Activated CD8-positive, alpha-beta memory T cell treated with anti-CD3 and anti-CD28 coated beads for 36 hours (primary cell): ENCODE measurements around the gene ULBP3. TPM values are rescaled to one million over a fixed set of nuclear protein-coding genes. Genes with fewer than 3 reads are reported as not detected.
"Not testable (repeated sequence)": the region's sequence is repeated elsewhere in the genome, so short reads cannot be mapped to it uniquely, and the experiment has no call there.

Source experiments
- CTCF ChIA-PET: fragments of 350-600 bp; sonication (Branson Sonifier 250); formaldehyde crosslinking; loops from one replicate; lab custom pipeline; 2021; ENCODE audit warnings: antibody characterized with exemption; lab: Charles Lee
- POLR2A ChIA-PET: fragments of 350-600 bp; sonication (Branson Sonifier 250); formaldehyde crosslinking; loops from one replicate; lab custom pipeline; 2021; ENCODE audit warnings: antibody characterized with exemption; lab: Charles Lee
- total RNA-seq, 2 experiments: library from RNA; stranded (reverse); gene quantifications; one replicate each; pipeline ENCODE4 v1.2.3, GENCODE V29; 2021

The ULBP3 gene
- total RNA-seq, 2 experiments from 2014 or later = 0.78 to 1.0 TPM

GRCh38 chr6:150081702-150082101 lies 12.8 kb upstream of the ULBP3 start:
- CTCF ChIA-PET = interaction anchor here (0.6 to 0.7 kb wide), 2 partner anchors 18 to 60 kb away, joined by 3 read pairs; no protein-coding TSS in a partner anchor
- POLR2A ChIA-PET = no interaction called here

- CTCF ChIA-PET = interaction anchor here (0.9 to 7.3 kb wide), 9 partner anchors 9 to 735 kb away, joined by 3 to 54 read pairs (median 4); no protein-coding TSS in a partner anchor
- POLR2A ChIA-PET = no interaction called here
These were observed 10.7 kb upstream of the ULBP3 start for GRCh38 chr6:150079604-150080003.

- CTCF ChIA-PET = interaction anchor here (0.7 to 7.3 kb wide), 2 partner anchors 16 to 316 kb away, joined by 3 to 54 read pairs; no protein-coding TSS in a partner anchor
These were observed 9.9 kb upstream of the ULBP3 start for GRCh38 chr6:150078788-150079187.

GRCh38 chr6:150076196-150076893 lies 7.4 kb upstream of the ULBP3 start:
- POLR2A ChIA-PET = no interaction called here
- CTCF ChIA-PET = interaction anchor here (0.6 to 7.3 kb wide), 2 partner anchors 18 to 318 kb away, joined by 3 to 54 read pairs; no protein-coding TSS in a partner anchor

More at GRCh38 chr6:150078788-150079187, 9.9 kb upstream of the ULBP3 start:
- POLR2A ChIA-PET = no interaction called here

- ChIA-PET CTCF (interaction anchor here (7.3 kb wide), 1 partner anchor 320 kb away, joined by 54 read pairs; no protein-coding TSS in a partner anchor), POLR2A (no interaction called here)
These were observed 6.1 kb upstream of the ULBP3 start for GRCh38 chr6:150075034-150075421.

- CTCF ChIA-PET = interaction anchor here (7.3 kb wide), 1 partner anchor 320 kb away, joined by 54 read pairs; no protein-coding TSS in a partner anchor
- POLR2A ChIA-PET = not testable (repeated sequence)
These were observed 5.6 kb upstream of the ULBP3 start for GRCh38 chr6:150074396-150075033.

GRCh38 chr6:150072201-150072600 lies 3.3 kb upstream of the ULBP3 start:
- CTCF ChIA-PET = interaction anchor here (0.6 to 1.9 kb wide), 3 partner anchors 17 to 324 kb away, joined by 3 to 4 read pairs (median 3); no protein-coding TSS in a partner anchor

GRCh38 chr6:150070236-150070818 lies 1.4 kb upstream of the ULBP3 start:
- CTCF ChIA-PET = interaction anchor here (0.7 to 1.6 kb wide), 9 partner anchors 10 to 744 kb away, joined by 3 to 10 read pairs (median 4); partner anchors contain the start of gene ULBP2
- POLR2A ChIA-PET = no interaction called here

More at GRCh38 chr6:150072201-150072600, 3.3 kb upstream of the ULBP3 start:
- POLR2A ChIA-PET = no interaction called here

GRCh38 chr6:150069706-150070105 lies 785 bp upstream of the ULBP3 start:
- ChIA-PET POLR2A (no interaction called here), CTCF (interaction anchor here (1.3 kb wide), 1 partner anchor 11 kb away, joined by 4 read pairs; no protein-coding TSS in a partner anchor)

- ChIA-PET CTCF (interaction anchor here (0.6 to 1.1 kb wide), 2 partner anchors 51 to 327 kb away, joined by 3 read pairs; no protein-coding TSS in a partner anchor), POLR2A (interaction anchor here (0.6 to 0.7 kb wide), 2 partner anchors 10 to 102 kb away, joined by 3 to 4 read pairs; no protein-coding TSS in a partner anchor)
These were observed 770 bp downstream of the ULBP3 start for GRCh38 chr6:150068151-150068550.

- CTCF ChIA-PET = no interaction called here
These were observed 3.8 kb downstream of the ULBP3 start for GRCh38 chr6:150065083-150065482.

GRCh38 chr6:150063640-150064039 lies 5.3 kb downstream of the ULBP3 start:
- CTCF ChIA-PET = interaction anchor here (0.6 kb wide), 1 partner anchor 18 kb away, joined by 3 read pairs; no protein-coding TSS in a partner anchor
- POLR2A ChIA-PET = no interaction called here

More at GRCh38 chr6:150065083-150065482, 3.8 kb downstream of the ULBP3 start:
- POLR2A ChIA-PET = no interaction called here

- CTCF ChIA-PET, POLR2A ChIA-PET: not testable (repeated sequence)
These were observed 8.9 kb downstream of the ULBP3 start for GRCh38 chr6:150059973-150060372.

GRCh38 chr6:150058986-150059385 lies 9.9 kb downstream of the ULBP3 start:
- POLR2A ChIA-PET = no interaction called here

GRCh38 chr6:150058231-150058792 lies 10.6 kb downstream of the ULBP3 start:
- POLR2A ChIA-PET = no interaction called here
- CTCF ChIA-PET = no interaction called here

More at GRCh38 chr6:150058986-150059385, 9.9 kb downstream of the ULBP3 start:
- CTCF ChIA-PET = no interaction called here

GRCh38 chr6:150057501-150057951 lies 11.4 kb downstream of the ULBP3 start:
- POLR2A ChIA-PET = no interaction called here
- CTCF ChIA-PET = no interaction called here

- ChIA-PET POLR2A (no interaction called here), CTCF (no interaction called here)
These were observed 12.0 kb downstream of the ULBP3 start for GRCh38 chr6:150056916-150057315.

- CTCF ChIA-PET = no interaction called here
- POLR2A ChIA-PET = no interaction called here
These were observed 12.8 kb downstream of the ULBP3 start for GRCh38 chr6:150056156-150056555.

GRCh38 chr6:150055131-150055530 lies 13.8 kb downstream of the ULBP3 start:
- CTCF ChIA-PET = interaction anchor here (1.0 to 1.6 kb wide), 2 partner anchors 17 to 340 kb away, joined by 3 to 4 read pairs; no protein-coding TSS in a partner anchor
- POLR2A ChIA-PET = no interaction called here
